HL-60 (cell line): ENCODE results near the gene PAWR.

Experiments
- DNase-seq, 2 experiments: peaks; one replicate each; pipeline ENCODE4 v3.0.0-alpha.2; 2010 to 2020; ENCODE audit warnings: low read depth in 1 of 2, low spot score in 1 of 2
- H3K27ac ChIP-seq: fragments of 250-450 bp; sonication (Bioruptor Pico); replicated peaks from 2 replicates; pipeline ENCODE4 v1.5.1; 2020; ENCODE audit warnings: mild to moderate bottlenecking, moderate library complexity
- H3K27me3 ChIP-seq: fragments of 250-450 bp; sonication (Bioruptor Pico); 2 replicates; pipeline ENCODE4 v1.5.1; 2021; ENCODE audit warnings: mild to moderate bottlenecking, moderate library complexity; ENCODE audit not compliant: insufficient read depth, poor library complexity, severe bottlenecking
- H3K4me3 ChIP-seq: replicated peaks from 2 replicates; pipeline ENCODE4 v1.5.1; 2011; ENCODE audit warnings: mild to moderate bottlenecking, control low read depth, low read length; ENCODE audit not compliant: insufficient read depth
- CTCF ChIP-seq: IDR thresholded peaks from one replicate; pipeline ENCODE4 v1.5.1; 2011; ENCODE audit warnings: low read length, control low read depth, inconsistent platforms; ENCODE audit not compliant: insufficient read depth
- GABPA ChIP-seq: IDR thresholded peaks from 2 replicates; pipeline ENCODE4 v1.6.1; 2012; ENCODE audit warnings: low read depth
- POLR2AphosphoS5 ChIP-seq: IDR thresholded peaks from 2 replicates; pipeline ENCODE4 v1.6.1; 2012; ENCODE audit warnings: low read depth
- REST ChIP-seq: IDR thresholded peaks from 2 replicates; pipeline ENCODE4 v1.6.1; 2012; ENCODE audit warnings: low read depth; ENCODE audit not compliant: insufficient replicate concordance
- SPI1 ChIP-seq: IDR thresholded peaks from 2 replicates; pipeline ENCODE4 v1.6.1; 2012; ENCODE audit warnings: low read depth, mild to moderate bottlenecking, borderline replicate concordance

Gene PAWR

GRCh38 chr12:79676579-79676978, 14.2 kb downstream of the PAWR start:
- H3K27me3 ChIP-seq, result no peaks in the 10 kb centered on the region
- no peak overlapping the region for H3K27ac ChIP-seq
- TF ChIP-seq GABPA, result no peak
- no peak for TF ChIP-seq POLR2AphosphoS5
- DNase-seq, result no peak
- no peak overlapping the region for H3K4me3 ChIP-seq

- Histone ChIP-seq H3K27me3 (no peaks in the 10 kb centered on the region), H3K4me3 (no peak overlapping the region), H3K27ac (no peak overlapping the region)
- DNase-seq, result no peak
- TF ChIP-seq SPI1 (no peak), CTCF (no peak), POLR2AphosphoS5 (no peak), REST (no peak), GABPA (no peak)
Observed at GRCh38 chr12:79674629-79675028, 16.1 kb downstream of the PAWR start.

- H3K27me3 ChIP-seq, result no peaks in the 10 kb centered on the region
- no peak for DNase-seq
- no peak overlapping the region for H3K4me3 ChIP-seq
- no peak overlapping the region for H3K27ac ChIP-seq
- TF ChIP-seq GABPA (no peak), POLR2AphosphoS5 (no peak), CTCF (no peak), SPI1 (no peak), REST (no peak)
Observed at GRCh38 chr12:79673354-79673753, 17.4 kb downstream of the PAWR start.

GRCh38 chr12:79668113-79668512, 22.7 kb downstream of the PAWR start:
- TF ChIP-seq REST, result no peak
- TF ChIP-seq CTCF, result no peak
- TF ChIP-seq SPI1, result no peak
- no peak for TF ChIP-seq POLR2AphosphoS5
- TF ChIP-seq GABPA, result no peak
- Histone ChIP-seq H3K27me3 (no peaks in the 10 kb centered on the region), H3K27ac (no peak overlapping the region), H3K4me3 (no peak overlapping the region)
- no peak for DNase-seq
